Memory B cell (primary cell): Measurements from ENCODE around the gene RAN.
A peak's percentile ranks its signal among the peaks of the same experiment; 100 is the strongest.
"Not testable (repeated sequence)": the region's sequence is repeated elsewhere in the genome, so short reads cannot be mapped to it uniquely, and the experiment has no call there.

Experiments used
- ATAC-seq: fragments of 150-1000 bp; cut with Tn5 transposase; 2 replicates; pipeline ENCODE4 v1.10.0; 2021; ENCODE audit warnings: low read depth, mild to moderate bottlenecking, moderate library complexity
- DNase-seq, 2 donors: peaks; one replicate each; pipeline ENCODE4 v3.0.0; 2022; ENCODE audit warnings: low spot score in 2 of 2
- H3K27ac Mint-ChIP-seq: one replicate; pipeline ENCODE4 v1.8.0; 2022; ENCODE audit warnings: mild to moderate bottlenecking, moderate library complexity, mixed read lengths
- H3K27me3 Mint-ChIP-seq: one replicate; pipeline ENCODE4 v1.8.0; 2022; ENCODE audit warnings: mixed read lengths
- H3K36me3 Mint-ChIP-seq: one replicate; pipeline ENCODE4 v1.8.0; 2022; ENCODE audit warnings: mild to moderate bottlenecking, mixed read lengths
- H3K4me1 Mint-ChIP-seq: one replicate; pipeline ENCODE4 v1.8.0; 2022; ENCODE audit warnings: mixed read lengths
- H3K4me3 Mint-ChIP-seq: one replicate; pipeline ENCODE4 v1.8.0; 2022; ENCODE audit warnings: mild to moderate bottlenecking, moderate library complexity, mixed read lengths
- H3K9me3 Mint-ChIP-seq: one replicate; pipeline ENCODE4 v1.8.0; 2022; ENCODE audit warnings: mixed read lengths

Gene RAN

GRCh38 chr12:130878193-130879185 lies 6.6 kb downstream of the RAN start:
- Mint-ChIP-seq H3K9me3 (no peaks in the 10 kb centered on the region), H3K4me1 (peaks cover 42% of the 10 kb centered on the region), H3K4me3 (peak overlapping the region; percentile 97), H3K27me3 (no peaks in the 10 kb centered on the region), H3K36me3 (peaks cover 26% of the 10 kb centered on the region), H3K27ac (peak overlapping the region; percentile 96)
- no peak for DNase-seq
- no peak for ATAC-seq

- ATAC-seq = peak; percentile 98
- Mint-ChIP-seq H3K4me3 (peak overlapping the region; percentile 97), H3K36me3 (peaks cover 21% of the 10 kb centered on the region), H3K27ac (peak overlapping the region; percentile 96), H3K9me3 (no peaks in the 10 kb centered on the region), H3K4me1 (peaks cover 37% of the 10 kb centered on the region), H3K27me3 (no peaks in the 10 kb centered on the region)
- DNase-seq = peak; percentile 29 to 57
Measured at GRCh38 chr12:130879212-130879686, 7.4 kb downstream of the RAN start.

- peak overlapping the region; percentile 97 for H3K4me3 Mint-ChIP-seq
- DNase-seq = no peak
- peaks cover 20% of the 10 kb centered on the region for H3K36me3 Mint-ChIP-seq
- H3K9me3 Mint-ChIP-seq = no peaks in the 10 kb centered on the region
- H3K4me1 Mint-ChIP-seq = peaks cover 34% of the 10 kb centered on the region
- H3K27ac Mint-ChIP-seq = peak overlapping the region; percentile 96
- H3K27me3 Mint-ChIP-seq = no peaks in the 10 kb centered on the region
- no peak for ATAC-seq
Measured at GRCh38 chr12:130879781-130880389, 8.0 kb downstream of the RAN start.

- DNase-seq = no peak
Measured at GRCh38 chr12:130880411-130880885, 8.6 kb downstream of the RAN start.

GRCh38 chr12:130881046-130881445 lies 9.2 kb downstream of the RAN start:
- H3K9me3 Mint-ChIP-seq = no peaks in the 10 kb centered on the region
- no peak for DNase-seq
- peaks cover 16% of the 10 kb centered on the region for H3K36me3 Mint-ChIP-seq
- peaks cover 31% of the 10 kb centered on the region for H3K4me1 Mint-ChIP-seq
- no peak for ATAC-seq
- peak overlapping the region; percentile 96 for H3K27ac Mint-ChIP-seq
- peak overlapping the region; percentile 97 for H3K4me3 Mint-ChIP-seq
- no peaks in the 10 kb centered on the region for H3K27me3 Mint-ChIP-seq

More at GRCh38 chr12:130880411-130880885, 8.6 kb downstream of the RAN start:
- peak overlapping the region; percentile 97 for H3K4me3 Mint-ChIP-seq
- peak; percentile 6 for ATAC-seq
- no peaks in the 10 kb centered on the region for H3K27me3 Mint-ChIP-seq
- no peaks in the 10 kb centered on the region for H3K9me3 Mint-ChIP-seq
- peaks cover 21% of the 10 kb centered on the region for H3K36me3 Mint-ChIP-seq
- peaks cover 34% of the 10 kb centered on the region for H3K4me1 Mint-ChIP-seq
- peak overlapping the region; percentile 96 for H3K27ac Mint-ChIP-seq

- Mint-ChIP-seq H3K27ac (peak overlapping the region; percentile 96), H3K36me3 (peaks cover 15% of the 10 kb centered on the region), H3K9me3 (no peaks in the 10 kb centered on the region), H3K27me3 (no peaks in the 10 kb centered on the region), H3K4me3 (no peak overlapping the region), H3K4me1 (peaks cover 31% of the 10 kb centered on the region)
- no peak for DNase-seq
- ATAC-seq = no peak
Measured at GRCh38 chr12:130881548-130881947, 9.7 kb downstream of the RAN start.

GRCh38 chr12:130887190-130887589 lies 15.3 kb downstream of the RAN start:
- peaks cover 13% of the 10 kb centered on the region for H3K36me3 Mint-ChIP-seq
- H3K27me3 Mint-ChIP-seq, H3K4me3 Mint-ChIP-seq, ATAC-seq, H3K27ac Mint-ChIP-seq, DNase-seq, H3K4me1 Mint-ChIP-seq, H3K9me3 Mint-ChIP-seq: not testable (repeated sequence)

- H3K4me3 Mint-ChIP-seq = no peak overlapping the region
- H3K27ac Mint-ChIP-seq = no peak overlapping the region
- ATAC-seq = no peak
- peaks cover 2% of the 10 kb centered on the region for H3K27me3 Mint-ChIP-seq
- H3K4me1 Mint-ChIP-seq = no peaks in the 10 kb centered on the region
- DNase-seq = no peak
- H3K36me3 Mint-ChIP-seq = peaks cover 3% of the 10 kb centered on the region
- peaks cover 2% of the 10 kb centered on the region for H3K9me3 Mint-ChIP-seq
Measured at GRCh38 chr12:130904064-130904463, 32.2 kb downstream of the RAN start.

- not testable (repeated sequence) for H3K4me3 Mint-ChIP-seq, H3K27ac Mint-ChIP-seq, ATAC-seq, H3K9me3 Mint-ChIP-seq, H3K4me1 Mint-ChIP-seq, DNase-seq, H3K36me3 Mint-ChIP-seq, H3K27me3 Mint-ChIP-seq
Measured at GRCh38 chr12:130904936-130905455, 33.1 kb downstream of the RAN start.

GRCh38 chr12:130909111-130909510 lies 37.2 kb downstream of the RAN start:
- ATAC-seq (no peak), DNase-seq (no peak)
- Mint-ChIP-seq H3K9me3 (peaks cover 15% of the 10 kb centered on the region), H3K27me3 (peaks cover 8% of the 10 kb centered on the region), H3K4me3 (no peak overlapping the region), H3K36me3 (no peaks in the 10 kb centered on the region), H3K4me1 (no peaks in the 10 kb centered on the region), H3K27ac (no peak overlapping the region)

- Mint-ChIP-seq H3K9me3 (peaks cover 15% of the 10 kb centered on the region), H3K36me3 (no peaks in the 10 kb centered on the region), H3K27ac (no peak overlapping the region), H3K4me3 (no peak overlapping the region), H3K27me3 (peaks cover 12% of the 10 kb centered on the region), H3K4me1 (no peaks in the 10 kb centered on the region)
- ATAC-seq = no peak
- DNase-seq = no peak
Measured at GRCh38 chr12:130911193-130911592, 39.3 kb downstream of the RAN start.

- peaks cover 18% of the 10 kb centered on the region for H3K27me3 Mint-ChIP-seq
- no peaks in the 10 kb centered on the region for H3K36me3 Mint-ChIP-seq
- H3K27ac Mint-ChIP-seq = no peak overlapping the region
- DNase-seq (no peak), ATAC-seq (no peak)
- H3K4me1 Mint-ChIP-seq = no peaks in the 10 kb centered on the region
- peaks cover 15% of the 10 kb centered on the region for H3K9me3 Mint-ChIP-seq
- no peak overlapping the region for H3K4me3 Mint-ChIP-seq
Measured at GRCh38 chr12:130911933-130912332, 40.1 kb downstream of the RAN start.

- Mint-ChIP-seq H3K27ac (no peak overlapping the region), H3K36me3 (no peaks in the 10 kb centered on the region), H3K9me3 (peaks cover 8% of the 10 kb centered on the region), H3K4me3 (no peak overlapping the region), H3K27me3 (peaks cover 19% of the 10 kb centered on the region), H3K4me1 (no peaks in the 10 kb centered on the region)
- DNase-seq = peak in 1 of 2 donors; percentile 35
- ATAC-seq = peak; percentile 32
Measured at GRCh38 chr12:130916241-130916911, 44.5 kb downstream of the RAN start.
